ENCODE data around the gene CNEP1R1. TPM values are rescaled to one million over a fixed set of nuclear protein-coding genes. Genes with fewer than 3 reads are reported as not detected.
A peak's percentile ranks its signal among the peaks of the same experiment; 100 is the strongest.

Gene CNEP1R1
- polyA plus RNA-seq, 1 experiment: 15.2 TPM

DNA sequence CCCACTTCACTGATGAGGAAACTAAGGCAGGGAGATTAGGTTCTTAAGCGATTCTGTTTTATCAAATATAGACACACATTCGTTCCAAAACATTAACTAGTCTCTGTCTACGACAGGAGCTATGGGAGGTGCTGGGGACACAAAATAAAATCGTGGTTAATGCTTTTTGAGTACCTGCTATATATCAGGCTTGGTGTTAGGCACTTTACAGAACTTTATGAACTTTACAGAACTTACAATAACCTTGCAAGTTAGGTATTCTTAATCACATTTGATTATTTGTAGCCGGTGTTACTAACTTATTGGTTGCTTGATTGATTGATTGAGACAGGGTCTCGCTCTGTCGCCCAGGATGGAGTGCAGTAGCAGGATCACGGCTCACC is 40.2 kb downstream of the CNEP1R1 start:
- ChIA-PET CTCF (interaction anchor here (0.6 to 6.7 kb wide), 6 partner anchors 19 to 302 kb away, joined by 3 to 148 read pairs (median 4); partner anchors contain the start of gene CNEP1R1), POLR2A (no interaction called here)
- DNase-seq (ENCODE audit: low read depth): no peak
- peak overlapping the region; percentile 98 for H3K4me3 ChIP-seq (ENCODE audit: low read depth, low read length)
- no peaks in the 10 kb centered on the region for H3K27me3 ChIP-seq (ENCODE audit: control insufficient read depth, insufficient read depth, low read length)
- 0 out of 2 replicates have a peak, but pooled peaks cover 1% of the 10 kb centered on the region for H3K36me3 ChIP-seq (ENCODE audit: control insufficient read depth, insufficient read depth, low read length)
- TF ChIP-seq, protein P1, sequence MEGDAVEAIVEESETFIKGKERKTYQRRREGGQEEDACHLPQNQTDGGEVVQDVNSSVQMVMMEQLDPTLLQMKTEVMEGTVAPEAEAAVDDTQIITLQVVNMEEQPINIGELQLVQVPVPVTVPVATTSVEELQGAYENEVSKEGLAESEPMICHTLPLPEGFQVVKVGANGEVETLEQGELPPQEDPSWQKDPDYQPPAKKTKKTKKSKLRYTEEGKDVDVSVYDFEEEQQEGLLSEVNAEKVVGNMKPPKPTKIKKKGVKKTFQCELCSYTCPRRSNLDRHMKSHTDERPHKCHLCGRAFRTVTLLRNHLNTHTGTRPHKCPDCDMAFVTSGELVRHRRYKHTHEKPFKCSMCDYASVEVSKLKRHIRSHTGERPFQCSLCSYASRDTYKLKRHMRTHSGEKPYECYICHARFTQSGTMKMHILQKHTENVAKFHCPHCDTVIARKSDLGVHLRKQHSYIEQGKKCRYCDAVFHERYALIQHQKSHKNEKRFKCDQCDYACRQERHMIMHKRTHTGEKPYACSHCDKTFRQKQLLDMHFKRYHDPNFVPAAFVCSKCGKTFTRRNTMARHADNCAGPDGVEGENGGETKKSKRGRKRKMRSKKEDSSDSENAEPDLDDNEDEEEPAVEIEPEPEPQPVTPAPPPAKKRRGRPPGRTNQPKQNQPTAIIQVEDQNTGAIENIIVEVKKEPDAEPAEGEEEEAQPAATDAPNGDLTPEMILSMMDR (IDR thresholded peaks at IDR 0.05; ENCODE audit: insufficient read depth, low read depth, low read length): no peak

DNA sequence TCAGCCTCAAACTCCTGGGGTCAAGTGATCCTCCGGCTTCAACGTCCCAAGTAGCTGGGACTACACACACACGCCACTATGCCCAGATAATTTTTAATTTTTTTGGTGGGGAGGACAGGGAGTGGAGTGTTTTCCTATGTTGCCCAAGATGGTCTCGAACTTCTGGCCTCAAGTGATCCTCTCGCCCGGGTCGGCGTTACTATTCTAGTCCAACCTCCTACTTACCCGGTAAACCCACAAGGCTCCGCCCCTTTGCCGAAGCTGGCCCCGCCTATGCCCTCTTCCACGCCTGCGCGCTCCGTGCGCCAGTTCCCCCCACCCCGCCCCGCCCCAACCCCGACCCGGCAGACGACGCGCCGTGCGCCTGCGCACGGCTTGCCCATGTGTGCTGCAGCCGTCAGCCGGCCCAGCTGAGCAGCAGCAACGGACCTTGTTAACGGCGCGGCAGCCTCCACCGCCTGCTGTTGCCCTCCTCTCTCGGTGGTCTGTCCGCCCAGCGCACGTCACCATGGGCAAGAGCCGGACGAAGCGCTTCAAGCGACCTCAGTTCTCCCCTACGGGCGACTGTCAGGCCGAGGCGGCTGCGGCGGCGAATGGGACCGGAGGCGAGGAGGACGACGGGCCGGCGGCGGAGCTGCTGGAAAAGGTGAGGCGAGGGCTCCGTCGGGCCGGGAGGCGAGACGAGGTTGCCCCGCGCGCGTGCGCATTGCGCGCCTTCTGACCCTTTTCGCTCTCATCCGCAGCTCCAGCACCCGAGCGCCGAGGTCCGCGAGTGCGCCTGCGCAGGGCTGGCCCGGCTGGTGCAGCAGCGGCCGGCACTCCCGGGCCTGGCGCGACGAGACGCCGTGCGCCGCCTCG is 40.8 kb downstream of the CNEP1R1 start, which contains the start of gene HEATR3:
Gene HEATR3, plus strand, starts transcription at position 347 of the 858 bp plus-strand sequence. Its CDS starts 162 bp downstream, at position 509.
- Histone ChIP-seq H3K4me3 (ENCODE audit: low read depth, low read length) (peak within 1 kb of the TSS; percentile 98), H3K27me3 (ENCODE audit: control insufficient read depth, insufficient read depth, low read length) (no peaks in the 10 kb centered on the region), H3K36me3 (ENCODE audit: control insufficient read depth, insufficient read depth, low read length) (peaks cover 4% of the 10 kb centered on the region; the same call in 1 of the 2 replicates)
- ChIA-PET POLR2A (no interaction called here), CTCF (interaction anchor here (0.6 to 6.7 kb wide), 12 partner anchors 16 to 302 kb away, joined by 3 to 148 read pairs (median 4); partner anchors contain the start of gene CNEP1R1)
- TF ChIP-seq, protein P1 (IDR thresholded peaks at IDR 0.05; ENCODE audit: insufficient read depth, low read depth, low read length): no peak
- DNase-seq (ENCODE audit: low read depth): peak; percentile 56

DNA sequence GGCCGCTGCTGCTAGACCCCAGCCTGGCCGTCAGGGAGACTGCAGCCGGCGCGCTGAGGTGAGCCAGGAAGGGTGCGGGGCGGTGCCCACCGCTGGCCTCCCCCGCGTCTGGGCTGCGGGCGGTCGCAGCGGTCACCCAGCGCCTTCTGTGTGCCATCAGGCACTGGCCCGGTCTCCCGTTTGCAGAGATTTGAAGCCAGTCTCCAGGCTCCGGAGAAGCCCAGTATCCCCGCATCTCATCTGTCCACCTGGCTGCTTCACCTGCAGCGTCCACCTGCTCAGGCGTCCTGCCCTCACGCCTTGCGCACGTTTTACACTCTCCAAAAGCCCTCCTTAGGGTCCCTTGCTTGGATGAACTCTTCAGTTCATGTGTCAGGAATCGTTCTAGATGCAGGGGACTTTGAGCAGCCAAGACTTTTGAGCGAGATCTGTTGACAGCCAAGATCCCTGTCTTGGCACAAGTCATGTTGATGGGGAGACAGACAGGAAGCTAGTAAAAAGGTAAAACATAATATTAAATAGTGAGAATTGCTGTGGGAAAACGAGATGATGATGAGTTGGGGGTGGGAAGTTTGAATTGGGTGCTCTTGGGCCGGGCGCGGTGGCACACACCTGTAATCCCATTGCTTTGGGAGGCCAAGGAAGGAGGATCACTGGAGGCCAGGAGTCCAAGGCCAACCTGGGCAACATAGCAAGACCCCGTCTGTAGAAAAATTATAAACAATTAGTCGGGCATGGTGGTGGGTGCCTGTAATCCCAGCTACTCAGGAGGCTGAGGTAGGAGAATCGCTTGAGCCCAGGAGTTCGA is 41.7 kb downstream of the CNEP1R1 start:
- POLR2A ChIA-PET: no interaction called here
- H3K36me3 ChIP-seq (ENCODE audit: control insufficient read depth, insufficient read depth, low read length): peaks cover 4% of the 10 kb centered on the region; the same call in 1 of the 2 replicates
- peak overlapping the region; percentile 98 for H3K4me3 ChIP-seq (ENCODE audit: low read depth, low read length)
- CTCF ChIA-PET: interaction anchor here (0.6 to 6.7 kb wide), 27 partner anchors 10 to 599 kb away, joined by 3 to 148 read pairs (median 4); partner anchors contain the start of gene CNEP1R1
- TF ChIP-seq, protein P1 (IDR thresholded peaks at IDR 0.05; ENCODE audit: insufficient read depth, low read depth, low read length): no peak
- no peaks in the 10 kb centered on the region for H3K27me3 ChIP-seq (ENCODE audit: control insufficient read depth, insufficient read depth, low read length)
- no peak for DNase-seq (ENCODE audit: low read depth)

DNA sequence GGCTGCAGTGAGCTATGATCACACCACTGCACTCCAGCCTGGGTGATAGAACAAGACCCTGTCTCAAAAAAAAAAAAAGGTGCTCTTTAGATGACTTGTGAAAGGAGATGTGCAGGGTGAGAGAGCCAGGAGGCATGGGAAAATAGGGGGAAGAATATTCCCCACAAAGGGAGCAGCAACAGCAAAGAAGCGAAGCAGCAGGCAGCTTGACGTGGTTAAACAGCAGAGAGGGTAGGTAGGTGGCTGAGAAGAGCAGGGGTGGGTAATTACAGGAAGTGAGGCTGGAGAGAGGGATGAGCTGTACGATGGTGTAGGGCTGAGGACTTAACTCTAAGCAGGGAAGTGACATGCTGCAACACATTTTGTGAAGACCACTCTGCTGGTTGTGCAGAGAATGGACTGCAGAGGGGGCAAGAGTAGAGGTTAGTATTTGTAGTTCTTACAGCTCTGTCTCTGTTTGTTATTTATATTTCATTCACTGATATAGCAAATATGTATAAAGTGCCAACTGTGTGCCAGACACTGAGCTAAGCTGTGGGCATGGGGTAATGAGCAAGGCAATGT is 42.3 kb downstream of the CNEP1R1 start:
- CTCF ChIA-PET: interaction anchor here (0.6 to 6.7 kb wide), 30 partner anchors 9 to 598 kb away, joined by 3 to 148 read pairs (median 3); partner anchors contain the start of gene CNEP1R1
- TF ChIP-seq, protein P1 (IDR thresholded peaks at IDR 0.05; ENCODE audit: insufficient read depth, low read depth, low read length): peak; percentile 67
- DNase-seq (ENCODE audit: low read depth): no peak
- POLR2A ChIA-PET: interaction anchor here (0.5 kb wide), 1 partner anchor 31 kb away, joined by 19 read pairs; no protein-coding TSS in a partner anchor
- Histone ChIP-seq H3K36me3 (ENCODE audit: control insufficient read depth, insufficient read depth, low read length) (peaks cover 4% of the 10 kb centered on the region; the same call in 1 of the 2 replicates), H3K4me3 (ENCODE audit: low read depth, low read length) (no peak overlapping the region), H3K27me3 (ENCODE audit: control insufficient read depth, insufficient read depth, low read length) (no peaks in the 10 kb centered on the region)
